HG02840 (cell line): ENCODE measurements around the gene CLP1.
A peak's percentile ranks its signal among the peaks of the same experiment; 100 is the strongest.
"Not testable (repeated sequence)": the region's sequence is repeated elsewhere in the genome, so short reads cannot be mapped to it uniquely, and the experiment has no call there.

Source experiments
- ATAC-seq: cut with Tn5 transposase; IDR thresholded peaks from one replicate; pipeline ENCODE4 v1.9.1; 2021; ENCODE audit warnings: mild to moderate bottlenecking, moderate library complexity, moderate number of reproducible peaks; ENCODE audit not compliant: unreplicated experiment, low FRiP score

CLP1 gene

GRCh38 chr11:57658023-57658361 lies 430 bp downstream of the CLP1 start:
- no peak for ATAC-seq

GRCh38 chr11:57659669-57660068 lies 2.1 kb downstream of the CLP1 start:
- no peak for ATAC-seq

GRCh38 chr11:57662893-57663292 lies 5.3 kb downstream of the CLP1 start:
- no peak for ATAC-seq

- no peak for ATAC-seq
Observed at GRCh38 chr11:57663975-57664374, 6.4 kb downstream of the CLP1 start.

DNA sequence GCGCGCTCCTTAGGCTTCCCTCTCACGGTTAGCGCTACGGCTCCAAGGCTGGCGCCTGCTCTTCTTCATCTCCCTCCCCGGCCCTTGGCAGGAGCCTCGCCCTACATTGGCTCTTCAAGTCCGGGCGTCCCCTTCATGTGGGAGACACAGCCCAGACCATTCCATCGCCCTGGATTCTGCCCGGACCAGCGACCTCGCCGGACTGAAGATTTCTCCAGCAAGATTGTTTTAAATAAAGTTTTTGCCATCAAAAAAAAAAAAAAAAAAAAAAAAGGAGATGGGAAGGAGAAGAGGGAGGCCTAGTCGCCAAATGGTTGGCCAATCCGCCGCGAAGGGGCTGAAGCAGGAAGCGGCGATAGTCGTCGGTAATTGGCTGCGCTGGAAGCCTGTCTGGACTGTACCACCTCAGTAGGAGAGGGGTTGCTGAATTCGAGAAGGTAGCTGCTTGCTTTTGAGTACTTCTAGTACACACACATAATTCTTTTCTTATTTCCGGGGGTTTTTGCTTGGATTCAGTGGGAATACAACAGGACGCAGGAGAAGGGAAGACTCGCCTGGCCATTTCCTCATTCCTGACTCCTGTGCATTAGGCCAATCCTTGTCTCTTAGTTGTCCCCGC lies 9.7 kb downstream of the CLP1 start:
- ATAC-seq: peak; percentile 72

DNA sequence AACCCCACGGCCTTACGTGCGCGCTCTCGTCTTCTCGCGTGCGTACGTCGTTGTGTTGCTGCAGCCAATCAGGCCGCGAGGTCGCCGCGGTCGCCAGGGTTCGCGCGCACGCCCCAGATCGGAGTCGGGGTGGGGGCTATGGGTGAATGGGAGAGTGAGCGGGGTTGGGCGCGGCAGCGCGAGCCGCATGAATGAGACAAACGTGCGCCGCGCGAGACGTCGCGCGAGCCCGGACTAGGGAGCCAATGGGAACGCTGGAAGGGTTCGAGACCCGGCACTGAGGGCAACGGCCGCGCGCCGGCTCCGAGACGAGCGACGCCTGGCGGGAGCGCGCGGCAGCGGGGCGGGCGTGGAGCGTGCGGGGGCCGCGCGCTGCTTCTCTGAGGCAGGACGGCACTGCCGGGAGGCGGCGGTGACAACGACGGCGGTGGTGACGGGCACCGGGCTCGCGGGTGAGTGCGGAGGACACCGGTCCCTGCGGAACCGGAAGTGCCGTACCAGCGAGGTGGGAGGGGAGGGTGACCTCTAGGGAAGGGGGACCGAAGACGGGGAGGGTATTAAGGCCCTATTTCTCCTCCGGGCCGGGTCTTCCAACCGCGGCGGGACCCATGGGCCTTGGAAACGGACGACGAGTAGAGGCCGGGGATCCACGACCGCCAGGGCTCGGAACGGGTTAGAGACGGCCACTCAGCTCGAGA lies 10.3 kb downstream of the CLP1 start, which contains the start of gene ZDHHC5:
Gene ZDHHC5 (plus strand): TSS at position 379 of the 698 bp plus-strand sequence. CDS start 4,977 bp downstream, outside the sequence.
- ATAC-seq: peak; percentile 84

DNA sequence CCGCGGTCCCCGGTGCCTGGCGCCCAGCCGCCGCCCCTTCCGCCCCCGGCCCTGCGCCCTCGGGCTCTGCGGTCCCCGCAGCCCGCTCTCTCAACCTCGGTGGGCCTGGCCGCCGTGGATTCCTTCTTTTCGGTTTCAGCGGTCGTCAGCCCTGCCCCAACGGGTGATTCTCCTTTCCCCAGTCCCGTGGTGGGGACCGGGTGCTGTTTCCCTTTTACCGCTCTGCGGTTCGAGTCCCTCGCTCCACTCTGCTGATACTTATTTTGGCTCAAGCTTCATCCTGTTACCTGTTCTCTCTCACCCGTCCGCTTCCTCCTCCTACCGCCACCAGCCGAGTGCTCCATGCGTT lies 10.8 kb downstream of the CLP1 start:
- ATAC-seq: peak; percentile 9

GRCh38 chr11:57674251-57674650 lies 16.7 kb downstream of the CLP1 start:
- ATAC-seq: no peak

DNA sequence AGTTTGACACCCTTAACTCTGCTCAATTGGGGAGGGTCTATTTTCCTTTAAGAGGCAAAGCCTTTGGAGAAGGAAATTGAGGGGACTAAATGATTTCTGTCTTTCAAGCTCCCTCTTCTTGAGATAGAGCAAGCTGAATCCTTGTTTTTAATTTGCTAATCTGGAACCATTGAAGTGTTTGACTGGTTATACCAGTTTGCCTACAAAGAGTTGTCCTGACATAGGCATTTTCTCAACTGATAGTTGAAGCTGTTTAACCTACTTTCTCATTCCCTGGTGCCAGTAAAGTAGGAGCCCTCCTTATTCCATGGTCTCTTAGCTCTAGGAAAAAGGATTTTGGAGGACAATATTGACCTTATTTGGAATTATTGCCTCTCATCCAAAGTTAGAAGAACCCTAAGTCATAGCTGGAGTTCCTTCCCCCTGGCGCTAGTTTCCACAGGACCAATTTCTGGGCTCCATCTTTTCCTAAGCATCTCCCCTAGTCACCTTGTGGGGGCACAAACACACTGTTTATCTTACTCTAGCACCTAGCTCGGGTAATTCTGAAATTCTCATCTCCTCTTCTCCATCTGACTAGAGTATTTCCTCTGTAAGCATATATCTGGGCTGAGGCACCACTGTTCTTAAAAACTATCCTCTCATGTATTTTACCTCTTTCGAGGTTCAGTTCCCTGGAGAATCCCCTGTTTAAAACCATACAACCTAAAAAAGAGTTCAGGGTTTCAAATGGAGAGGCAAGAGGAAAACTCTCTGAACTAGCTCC lies 17.8 kb downstream of the CLP1 start:
- no peak for ATAC-seq

GRCh38 chr11:57679396-57679795 lies 21.8 kb downstream of the CLP1 start:
- no peak for ATAC-seq

- no peak for ATAC-seq
Observed at GRCh38 chr11:57680552-57680874, 23.0 kb downstream of the CLP1 start.

- no peak for ATAC-seq
Observed at GRCh38 chr11:57681168-57681567, 23.6 kb downstream of the CLP1 start.

DNA sequence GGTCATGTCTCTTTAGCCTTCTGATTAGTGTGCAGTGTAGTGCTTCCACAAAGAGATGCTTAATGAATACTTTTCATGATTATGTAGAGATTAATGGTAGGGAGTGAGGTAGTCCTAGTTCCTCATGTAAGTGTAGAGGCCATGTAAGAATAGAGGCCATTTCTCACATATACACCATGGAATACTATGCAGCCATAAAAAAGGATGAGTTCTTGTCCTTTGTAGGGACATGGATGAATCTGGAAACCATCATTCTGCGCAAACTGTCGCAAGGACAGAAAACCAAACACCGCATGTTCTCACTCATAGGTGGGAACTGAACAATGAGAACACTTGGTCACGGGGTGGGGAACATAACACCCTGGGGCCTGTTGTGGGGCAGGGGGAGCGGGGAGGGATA lies 32.9 kb downstream of the CLP1 start:
- ATAC-seq: not testable (repeated sequence)

- ATAC-seq: no peak
Observed at GRCh38 chr11:57698843-57699365, 41.3 kb downstream of the CLP1 start.

GRCh38 chr11:57699813-57700212 lies 42.3 kb downstream of the CLP1 start:
- ATAC-seq: no peak

GRCh38 chr11:57700425-57700824 lies 42.9 kb downstream of the CLP1 start:
- ATAC-seq: no peak

GRCh38 chr11:57703341-57703740 lies 45.8 kb downstream of the CLP1 start:
- no peak for ATAC-seq

DNA sequence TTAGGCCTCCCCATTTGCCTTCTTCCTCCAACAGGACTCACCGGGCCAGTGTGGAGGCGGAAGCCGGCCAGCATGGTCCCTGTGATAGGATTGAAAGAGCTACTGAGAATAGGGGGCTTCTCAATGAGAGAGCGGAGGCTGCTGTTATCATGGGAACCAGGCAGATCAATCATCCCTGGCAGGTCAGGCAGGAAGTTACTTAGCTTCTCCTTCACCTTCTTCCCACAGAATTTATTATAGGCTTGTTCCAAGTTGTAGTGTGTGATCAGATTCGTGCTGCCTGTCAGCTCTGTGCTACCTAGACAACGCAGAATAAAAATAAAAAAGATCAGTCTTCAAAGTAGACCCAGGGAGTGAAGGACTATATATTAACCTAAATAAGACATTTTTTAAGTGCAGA lies 47.4 kb downstream of the CLP1 start:
- ATAC-seq: no peak

DNA sequence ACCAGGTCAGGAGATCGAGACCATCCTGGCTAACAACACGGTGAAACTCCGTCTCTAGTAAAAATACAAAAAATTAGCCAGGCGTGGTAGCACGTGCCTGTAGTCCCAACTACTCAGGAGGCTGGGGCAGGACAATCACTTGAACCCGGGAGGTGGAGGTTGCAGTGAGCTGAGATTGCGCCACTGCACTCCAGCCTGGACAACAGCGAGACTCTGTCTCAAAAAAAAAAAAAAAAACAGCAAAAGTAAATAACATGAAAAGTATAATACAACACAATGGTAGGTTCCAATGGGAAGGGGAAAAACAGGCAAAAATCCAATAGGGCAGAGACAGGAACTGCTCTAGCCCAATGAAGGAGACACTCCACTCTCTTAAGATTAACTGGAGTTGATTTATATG lies 47.9 kb downstream of the CLP1 start:
- not testable (repeated sequence) for ATAC-seq

GRCh38 chr11:57709802-57710367 lies 52.3 kb downstream of the CLP1 start:
- no peak for ATAC-seq
